EH (cell line): ENCODE measurements around the gene MRPS12.

Experiments used
- DNase-seq: peaks from one replicate; pipeline ENCODE4 v3.0.0-alpha.2; 2015; ENCODE audit warnings: low read depth

Gene MRPS12

GRCh38 chr19:38975214-38975860, 44.6 kb downstream of the MRPS12 start, which contains the start of gene FBXO17:
TSS of gene FBXO17 (minus strand) at chr19:38975742. CDS start at chr19:38950319, 25,423 bp downstream.
- peak; percentile 68 for DNase-seq

DNA sequence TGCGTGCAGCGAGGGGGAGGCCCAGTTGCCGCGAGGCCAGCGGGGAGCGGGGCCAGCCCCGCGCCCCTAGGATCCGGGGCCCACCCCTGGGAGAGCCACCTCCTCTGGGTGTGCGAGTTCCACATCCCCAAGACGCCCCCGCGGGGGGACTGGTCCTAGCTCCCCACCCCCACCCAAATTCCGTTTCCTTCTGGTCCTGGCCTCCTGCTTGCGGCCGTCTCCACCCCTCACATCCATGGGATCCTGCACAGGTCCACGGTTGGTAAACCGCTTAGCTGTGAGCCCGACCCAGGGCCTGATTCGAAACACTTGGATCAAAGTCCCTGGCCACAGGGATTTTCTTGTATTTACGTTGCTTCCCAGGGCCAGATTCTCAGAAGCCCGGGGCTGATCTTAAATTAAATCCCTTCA, 45.1 kb downstream of the MRPS12 start:
- peak; percentile 48 for DNase-seq

GRCh38 chr19:38977445-38978325, 46.9 kb downstream of the MRPS12 start:
- DNase-seq: peak; percentile 26

DNA sequence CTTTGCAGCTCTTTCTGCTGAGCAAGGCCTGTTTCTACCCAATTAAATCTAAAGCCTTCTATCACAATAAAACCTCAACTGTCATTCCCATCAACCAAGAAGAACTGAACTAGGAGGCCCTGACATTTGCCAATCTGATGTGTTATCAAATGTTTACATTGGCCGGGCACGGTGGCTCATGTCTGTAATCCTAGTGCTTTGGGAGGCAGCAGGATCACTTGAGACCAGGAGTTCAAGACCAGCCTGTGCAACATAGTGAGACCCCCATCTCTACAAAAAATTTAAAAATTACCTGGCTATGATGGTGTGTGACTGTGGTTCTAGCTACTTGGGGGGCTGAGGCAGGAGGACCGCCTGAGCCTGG, 47.6 kb downstream of the MRPS12 start:
- no peak for DNase-seq

DNA sequence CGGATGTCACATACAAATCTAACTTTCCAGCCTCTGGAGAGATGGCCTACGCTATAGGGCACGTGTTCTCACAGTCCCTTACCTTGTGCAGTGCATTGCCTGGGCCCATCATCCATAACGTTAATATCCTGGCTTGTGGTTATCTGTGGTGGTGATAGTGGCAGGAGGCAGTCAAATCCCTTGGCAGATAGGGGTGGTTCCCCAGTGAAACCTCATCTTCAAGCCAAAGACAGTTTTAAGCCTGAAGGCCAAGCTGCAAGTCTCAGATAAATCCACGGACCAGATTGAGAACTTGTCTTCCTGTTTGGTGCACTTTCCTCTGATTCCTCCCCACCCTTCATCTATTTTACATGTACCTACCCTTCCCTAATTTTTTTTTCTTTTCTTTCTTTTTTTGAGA, 49.1 kb downstream of the MRPS12 start:
- DNase-seq: no peak

GRCh38 chr19:38980583-38981374, 50.0 kb downstream of the MRPS12 start:
- DNase-seq: no peak
